PFSK-1 (cell line): ENCODE data around the gene ANKRD17.

Experiments
- FOXP2 ChIP-seq: optimal IDR thresholded peaks from 2 replicates; pipeline ENCODE3; 2011; ENCODE audit warnings: borderline replicate concordance, control low read depth, inconsistent platforms; ENCODE audit not compliant: insufficient read depth; ENCODE audit errors: extremely low read length, extremely low read depth
- POLR2AphosphoS5 ChIP-seq: IDR thresholded peaks from 2 replicates; pipeline ENCODE4 v1.6.1; 2012; ENCODE audit warnings: low read depth, mild to moderate bottlenecking, control low read depth, low read length, moderate library complexity
- REST ChIP-seq, 2 experiments: IDR thresholded peaks; 2 replicates each; pipeline versions ENCODE4 v1.6.1 to v1.8.0; 2011 to 2012; ENCODE audit warnings: low read depth in 2 of 2, low read length in 2 of 2, control low read depth in 1 of 2, inconsistent platforms in 1 of 2, mild to moderate bottlenecking in 1 of 2, moderate library complexity in 1 of 2; ENCODE audit not compliant: insufficient read depth in 1 of 2
- SIN3A ChIP-seq: IDR thresholded peaks from 2 replicates; pipeline ENCODE4 v1.6.1; 2012; ENCODE audit warnings: mild to moderate bottlenecking, low read length, moderate library complexity, borderline replicate concordance; ENCODE audit not compliant: insufficient read depth
- TAF1 ChIP-seq: IDR thresholded peaks from 2 replicates; pipeline ENCODE4 v1.6.1; 2012; ENCODE audit warnings: low read length, control low read depth, borderline replicate concordance; ENCODE audit not compliant: insufficient read depth

ANKRD17 gene

GRCh38 chr4:73189274-73189810, 69.3 kb downstream of the ANKRD17 start:
- TF ChIP-seq REST (IDR thresholded peaks at IDR 0.05; ENCODE audit: insufficient read depth in 1 of 2, low read depth in 2 of 2, low read length in 2 of 2) = no peak

- TF ChIP-seq POLR2AphosphoS5 (no peak), REST (IDR thresholded peaks at IDR 0.05; ENCODE audit: insufficient read depth in 1 of 2, low read depth in 2 of 2, low read length in 2 of 2) (no peak), SIN3A (no peak), FOXP2 (no peak), TAF1 (no peak)
Measured at GRCh38 chr4:73187325-73187724, 71.3 kb downstream of the ANKRD17 start.

DNA sequence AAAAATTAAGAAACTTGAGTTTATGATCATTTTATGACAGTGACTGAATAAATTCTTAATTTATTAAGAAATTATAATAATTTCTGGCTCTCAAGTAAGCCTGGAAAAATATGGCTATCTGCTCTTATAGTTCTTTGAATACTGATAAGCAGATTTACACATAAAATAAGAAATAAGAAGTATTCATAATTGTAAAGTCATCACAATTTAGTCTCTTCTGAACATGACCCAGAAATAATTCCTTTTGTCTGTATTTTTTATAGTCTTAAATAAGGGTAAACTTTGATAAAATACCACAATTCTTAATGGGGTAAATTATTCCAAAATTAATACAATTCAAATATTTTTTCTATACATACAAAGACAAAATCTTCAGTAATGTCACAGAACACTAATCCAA, 72.7 kb downstream of the ANKRD17 start:
- no peak for TF ChIP-seq SIN3A
- TF ChIP-seq POLR2AphosphoS5 = no peak
- no peak for TF ChIP-seq REST (IDR thresholded peaks at IDR 0.05; ENCODE audit: insufficient read depth in 1 of 2, low read depth in 2 of 2, low read length in 2 of 2)
- no peak for TF ChIP-seq TAF1
- no peak for TF ChIP-seq FOXP2

- TF ChIP-seq REST (IDR thresholded peaks at IDR 0.05; ENCODE audit: insufficient read depth in 1 of 2, low read depth in 2 of 2, low read length in 2 of 2) (no peak), SIN3A (no peak), POLR2AphosphoS5 (no peak), TAF1 (no peak), FOXP2 (no peak)
Measured at GRCh38 chr4:73181231-73181630, 77.4 kb downstream of the ANKRD17 start.

GRCh38 chr4:73178389-73178788, 80.2 kb downstream of the ANKRD17 start:
- TF ChIP-seq FOXP2 (no peak), TAF1 (no peak)
